Activated CD4-positive, alpha-beta T cell treated with anti-CD3 and anti-CD28 coated beads, Interleukin-2, amount 10 ng/mL, durations not matched to agents 24 days and 14 days (primary cell): ENCODE data around the gene DNAI4. TPM values are rescaled to one million over a fixed set of nuclear protein-coding genes. Genes with fewer than 3 reads are reported as not detected.
A peak's percentile ranks its signal among the peaks of the same experiment; 100 is the strongest.
"Not testable (repeated sequence)": the region's sequence is repeated elsewhere in the genome, so short reads cannot be mapped to it uniquely, and the experiment has no call there.

ENCODE experiments used
- DNase-seq: peaks from one replicate; pipeline ENCODE4 v3.0.0; 2022
- H3K27ac Mint-ChIP-seq: one replicate; pipeline ENCODE4 v1.8.0; 2022; ENCODE audit warnings: mild to moderate bottlenecking, mixed read lengths
- H3K27me3 Mint-ChIP-seq: one replicate; pipeline ENCODE4 v1.8.0; 2022; ENCODE audit warnings: mixed read lengths
- H3K36me3 Mint-ChIP-seq: one replicate; pipeline ENCODE4 v1.8.0; 2022; ENCODE audit warnings: low read depth, mild to moderate bottlenecking, mixed read lengths
- H3K4me1 Mint-ChIP-seq: one replicate; pipeline ENCODE4 v1.8.0; 2021; ENCODE audit warnings: mixed read lengths
- H3K4me3 Mint-ChIP-seq: one replicate; pipeline ENCODE4 v1.8.0; 2022; ENCODE audit warnings: mild to moderate bottlenecking, moderate library complexity, mixed read lengths
- H3K9me3 Mint-ChIP-seq: one replicate; pipeline ENCODE4 v1.8.0; 2021; ENCODE audit warnings: mixed read lengths
- intact Hi-C: fragments of 100-400 bp; cut with micrococcal nuclease; formaldehyde crosslinking; loops from one replicate; pipeline ENCODE4 v1.15.1; 2023
- total RNA-seq: library from RNA; stranded (reverse); gene quantifications from 2 replicates; pipeline ENCODE4 v1.2.3, GENCODE V29; 2022

Gene DNAI4
- total RNA-seq: 0.26 and 2.7 TPM in 2 replicates

- no peaks in the 10 kb centered on the region for H3K9me3 Mint-ChIP-seq
- H3K27me3 Mint-ChIP-seq: no peaks in the 10 kb centered on the region
- H3K4me3 Mint-ChIP-seq: peak within 1 kb of the TSS; percentile 99
- intact Hi-C loops: loop anchor here (1.0 to 10.0 kb wide), 10 partner anchors 56 to 1500 kb away; partner anchors contain the start of genes GADD45A, LEPR, LEPROT and SERBP1
- peak; percentile 99 for DNase-seq
- peaks cover 17% of the 10 kb centered on the region for H3K36me3 Mint-ChIP-seq
- peak within 1 kb of the TSS; percentile 97 for H3K27ac Mint-ChIP-seq
- peaks cover 41% of the 10 kb centered on the region for H3K4me1 Mint-ChIP-seq
These were observed at the start of gene DNAI4, which contains the start of gene MIER1 for GRCh38 chr1:66924756-66925557. TSS of gene DNAI4 (minus strand) at chr1:66924856. CDS start at chr1:66924831, 25 bp downstream. TSS of gene MIER1 (plus strand) at chr1:66924990. CDS start at chr1:66925029, 39 bp downstream.

- no peaks in the 10 kb centered on the region for H3K27me3 Mint-ChIP-seq
- peaks cover 9% of the 10 kb centered on the region for H3K4me1 Mint-ChIP-seq
- DNase-seq: no peak
- no peak overlapping the region for H3K27ac Mint-ChIP-seq
- H3K4me3 Mint-ChIP-seq: no peak overlapping the region
- H3K36me3 Mint-ChIP-seq: peaks cover 62% of the 10 kb centered on the region
- H3K9me3 Mint-ChIP-seq: peaks cover 13% of the 10 kb centered on the region
- intact Hi-C loops: no loop called here
These were observed 43.9 kb upstream of the DNAI4 start for GRCh38 chr1:66968574-66968973.

GRCh38 chr1:66966188-66966873 lies 41.7 kb upstream of the DNAI4 start:
- peaks cover 13% of the 10 kb centered on the region for H3K9me3 Mint-ChIP-seq
- H3K36me3 Mint-ChIP-seq: peaks cover 65% of the 10 kb centered on the region
- H3K27ac Mint-ChIP-seq, H3K27me3 Mint-ChIP-seq, H3K4me3 Mint-ChIP-seq, DNase-seq, intact Hi-C loops: not testable (repeated sequence)
- H3K4me1 Mint-ChIP-seq: peaks cover 14% of the 10 kb centered on the region

- H3K27ac Mint-ChIP-seq: no peak overlapping the region
- H3K4me3 Mint-ChIP-seq: no peak overlapping the region
These were observed 33.3 kb upstream of the DNAI4 start for GRCh38 chr1:66957938-66958337.

GRCh38 chr1:66954208-66954607 lies 29.6 kb upstream of the DNAI4 start:
- intact Hi-C loops: no loop called here
- no peak for DNase-seq
- no peaks in the 10 kb centered on the region for H3K27me3 Mint-ChIP-seq
- no peak overlapping the region for H3K4me3 Mint-ChIP-seq
- peak overlapping the region; percentile 56 for H3K27ac Mint-ChIP-seq
- peaks cover 58% of the 10 kb centered on the region for H3K36me3 Mint-ChIP-seq
- H3K4me1 Mint-ChIP-seq: peaks cover 28% of the 10 kb centered on the region
- no peaks in the 10 kb centered on the region for H3K9me3 Mint-ChIP-seq

More at GRCh38 chr1:66957938-66958337, 33.3 kb upstream of the DNAI4 start:
- Mint-ChIP-seq H3K36me3 (peaks cover 61% of the 10 kb centered on the region), H3K27me3 (no peaks in the 10 kb centered on the region), H3K9me3 (no peaks in the 10 kb centered on the region), H3K4me1 (peaks cover 34% of the 10 kb centered on the region)
- intact Hi-C loops: no loop called here
- DNase-seq: no peak

- H3K36me3 Mint-ChIP-seq: peaks cover 64% of the 10 kb centered on the region
- H3K27ac Mint-ChIP-seq: no peak overlapping the region
- H3K4me1 Mint-ChIP-seq: peaks cover 32% of the 10 kb centered on the region
- no peak overlapping the region for H3K4me3 Mint-ChIP-seq
- DNase-seq: no peak
- intact Hi-C loops: no loop called here
- no peaks in the 10 kb centered on the region for H3K27me3 Mint-ChIP-seq
- no peaks in the 10 kb centered on the region for H3K9me3 Mint-ChIP-seq
These were observed 26.9 kb upstream of the DNAI4 start for GRCh38 chr1:66951513-66951912.

GRCh38 chr1:66947267-66947666 lies 22.6 kb upstream of the DNAI4 start:
- no peak overlapping the region for H3K4me3 Mint-ChIP-seq
- peaks cover 24% of the 10 kb centered on the region for H3K4me1 Mint-ChIP-seq
- peak overlapping the region; percentile 15 for H3K27ac Mint-ChIP-seq
- no peak for DNase-seq
- H3K9me3 Mint-ChIP-seq: no peaks in the 10 kb centered on the region
- H3K36me3 Mint-ChIP-seq: peaks cover 43% of the 10 kb centered on the region
- intact Hi-C loops: no loop called here
- no peaks in the 10 kb centered on the region for H3K27me3 Mint-ChIP-seq

- Mint-ChIP-seq H3K4me1 (peaks cover 35% of the 10 kb centered on the region), H3K4me3 (no peak overlapping the region), H3K27me3 (no peaks in the 10 kb centered on the region), H3K36me3 (peaks cover 42% of the 10 kb centered on the region), H3K27ac (no peak overlapping the region), H3K9me3 (no peaks in the 10 kb centered on the region)
- intact Hi-C loops: no loop called here
- no peak for DNase-seq
These were observed 20.7 kb upstream of the DNAI4 start for GRCh38 chr1:66945316-66945715.

GRCh38 chr1:66944330-66945274 lies 19.9 kb upstream of the DNAI4 start:
- no peak overlapping the region for H3K27ac Mint-ChIP-seq
- no peak for DNase-seq
- peaks cover 47% of the 10 kb centered on the region for H3K36me3 Mint-ChIP-seq
- no peak overlapping the region for H3K4me3 Mint-ChIP-seq
- no peaks in the 10 kb centered on the region for H3K27me3 Mint-ChIP-seq
- peaks cover 39% of the 10 kb centered on the region for H3K4me1 Mint-ChIP-seq
- no peaks in the 10 kb centered on the region for H3K9me3 Mint-ChIP-seq
- intact Hi-C loops: no loop called here

- no peaks in the 10 kb centered on the region for H3K9me3 Mint-ChIP-seq
- peaks cover 47% of the 10 kb centered on the region for H3K36me3 Mint-ChIP-seq
- no peak overlapping the region for H3K4me3 Mint-ChIP-seq
- DNase-seq: no peak
- intact Hi-C loops: no loop called here
- peaks cover 45% of the 10 kb centered on the region for H3K4me1 Mint-ChIP-seq
- peak overlapping the region; percentile 46 for H3K27ac Mint-ChIP-seq
- H3K27me3 Mint-ChIP-seq: no peaks in the 10 kb centered on the region
These were observed 18.8 kb upstream of the DNAI4 start for GRCh38 chr1:66943361-66943969.

GRCh38 chr1:66940981-66941380 lies 16.3 kb upstream of the DNAI4 start:
- no peak for DNase-seq
- intact Hi-C loops: no loop called here
- H3K9me3 Mint-ChIP-seq: no peaks in the 10 kb centered on the region
- peaks cover 46% of the 10 kb centered on the region for H3K4me1 Mint-ChIP-seq
- no peak overlapping the region for H3K4me3 Mint-ChIP-seq
- no peaks in the 10 kb centered on the region for H3K27me3 Mint-ChIP-seq
- H3K36me3 Mint-ChIP-seq: peaks cover 34% of the 10 kb centered on the region
- peak overlapping the region; percentile 49 for H3K27ac Mint-ChIP-seq

- H3K27me3 Mint-ChIP-seq: no peaks in the 10 kb centered on the region
- H3K36me3 Mint-ChIP-seq: peaks cover 38% of the 10 kb centered on the region
- no peaks in the 10 kb centered on the region for H3K9me3 Mint-ChIP-seq
- H3K4me1 Mint-ChIP-seq: peaks cover 57% of the 10 kb centered on the region
- intact Hi-C loops: loop anchor here (10.0 kb wide), 1 partner anchor 206 kb away; no protein-coding TSS in a partner anchor
- no peak overlapping the region for H3K4me3 Mint-ChIP-seq
- no peak overlapping the region for H3K27ac Mint-ChIP-seq
- DNase-seq: no peak
These were observed 14.0 kb upstream of the DNAI4 start for GRCh38 chr1:66938613-66939012.
